ENCODE results near the gene CHTOP. TPM values are rescaled to one million over a fixed set of nuclear protein-coding genes. Genes with fewer than 3 reads are reported as not detected.

Gene CHTOP
- total and polyA plus RNA-seq, 2 of the 13 experiments (the other 11 are each of a cell fraction or from before 2014, with no cell fraction given): 38.0 to 51.9 TPM

- TF ChIP-seq NR3C1 (CRISPR knock-in tag; IDR thresholded peaks at IDR 0.05): no peak
- TF ChIP-seq HNF1B (CRISPR knock-in tag; IDR thresholded peaks at IDR 0.05): peak; percentile 20; the same call in 1 of the 2 replicates
- TF ChIP-seq PCBP2 (optimal IDR thresholded peaks at IDR 0.05; ENCODE audit: low read depth, low read length, poor library complexity, severe bottlenecking): no peak
- 0 out of 4 replicates have a peak, but pooled peaks of 1 of the 2 experiments have one; percentile 28 for TF ChIP-seq REST (IDR thresholded peaks at IDR 0.05; ENCODE audit: borderline replicate concordance in 1 of 2, low read depth in 1 of 2, low read length in 2 of 2)
- no peak for TF ChIP-seq RORA (CRISPR knock-in tag; IDR thresholded peaks at IDR 0.05)
- TF ChIP-seq HIC2 (CRISPR knock-in tag; IDR thresholded peaks at IDR 0.05; ENCODE audit: low read depth): no peak
- no peak for TF ChIP-seq RFX1 (IDR thresholded peaks at IDR 0.05)
- TF ChIP-seq FOXC1 (CRISPR knock-in tag; IDR thresholded peaks at IDR 0.05; ENCODE audit: borderline replicate concordance): 0 out of 2 replicates have a peak, but pooled peaks have one; percentile 51
- TF ChIP-seq E2F5 (CRISPR knock-in tag; conservative IDR thresholded peaks at IDR 0.05): no peak
- no peak for TF ChIP-seq ZNF362 (CRISPR knock-in tag; IDR thresholded peaks at IDR 0.05; ENCODE audit: borderline replicate concordance)
- TF ChIP-seq SP1 (IDR thresholded peaks at IDR 0.05): no peak
- TF ChIP-seq SP1 (CRISPR knock-in tag; IDR thresholded peaks at IDR 0.05): peak; percentile 18; the same call in 1 of the 2 replicates
- TF ChIP-seq SATB2 (CRISPR knock-in tag; IDR thresholded peaks at IDR 0.05): no peak
- no peak for TF ChIP-seq HBP1 (CRISPR knock-in tag; IDR thresholded peaks at IDR 0.05; ENCODE audit: low read depth)
Measured at GRCh38 chr1:153627715-153628626, 5.9 kb upstream of the CHTOP start, which contains the start of gene S100A1 (continued).

All from HepG2 (cell line).